ENCODE data around the gene NLGN3.
A peak's percentile ranks its signal among the peaks of the same experiment; 100 is the strongest.

The NLGN3 gene

GRCh38 chrX:71103110-71103983 lies 41.3 kb upstream of the NLGN3 start:
- no peak overlapping the region for H3K4me3 ChIP-seq (ENCODE audit: low read depth in 1 of 2, low read length in 1 of 2)
- TF ChIP-seq, protein P1, sequence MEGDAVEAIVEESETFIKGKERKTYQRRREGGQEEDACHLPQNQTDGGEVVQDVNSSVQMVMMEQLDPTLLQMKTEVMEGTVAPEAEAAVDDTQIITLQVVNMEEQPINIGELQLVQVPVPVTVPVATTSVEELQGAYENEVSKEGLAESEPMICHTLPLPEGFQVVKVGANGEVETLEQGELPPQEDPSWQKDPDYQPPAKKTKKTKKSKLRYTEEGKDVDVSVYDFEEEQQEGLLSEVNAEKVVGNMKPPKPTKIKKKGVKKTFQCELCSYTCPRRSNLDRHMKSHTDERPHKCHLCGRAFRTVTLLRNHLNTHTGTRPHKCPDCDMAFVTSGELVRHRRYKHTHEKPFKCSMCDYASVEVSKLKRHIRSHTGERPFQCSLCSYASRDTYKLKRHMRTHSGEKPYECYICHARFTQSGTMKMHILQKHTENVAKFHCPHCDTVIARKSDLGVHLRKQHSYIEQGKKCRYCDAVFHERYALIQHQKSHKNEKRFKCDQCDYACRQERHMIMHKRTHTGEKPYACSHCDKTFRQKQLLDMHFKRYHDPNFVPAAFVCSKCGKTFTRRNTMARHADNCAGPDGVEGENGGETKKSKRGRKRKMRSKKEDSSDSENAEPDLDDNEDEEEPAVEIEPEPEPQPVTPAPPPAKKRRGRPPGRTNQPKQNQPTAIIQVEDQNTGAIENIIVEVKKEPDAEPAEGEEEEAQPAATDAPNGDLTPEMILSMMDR (IDR thresholded peaks at IDR 0.05): no peak
- H3K9me3 ChIP-seq: no peaks in the 10 kb centered on the region
- no peaks in the 10 kb centered on the region for H3K27me3 ChIP-seq
- H3K4me1 ChIP-seq (ENCODE audit: control insufficient read depth in 1 of 2, insufficient read depth in 1 of 2, low read depth in 1 of 2, low read length in 1 of 2): peaks cover 39 to 42% of the 10 kb centered on the region in 2 experiments
- peak overlapping the region; percentile 70 for H3K27ac ChIP-seq
- peaks cover 28% of the 10 kb centered on the region for H3K36me3 ChIP-seq

GRCh38 chrX:71105628-71106027 lies 39.0 kb upstream of the NLGN3 start:
- TF ChIP-seq, protein P1 (IDR thresholded peaks at IDR 0.05): no peak
- Histone ChIP-seq H3K9me3 (no peaks in the 10 kb centered on the region), H3K27me3 (no peaks in the 10 kb centered on the region), H3K4me1 (ENCODE audit: control insufficient read depth in 1 of 2, insufficient read depth in 1 of 2, low read depth in 1 of 2, low read length in 1 of 2) (peaks cover 51 to 61% of the 10 kb centered on the region in 2 experiments), H3K36me3 (peaks cover 34% of the 10 kb centered on the region), H3K27ac (peak overlapping the region; percentile 56), H3K4me3 (ENCODE audit: low read depth in 1 of 2, low read length in 1 of 2) (no peak overlapping the region)

DNA sequence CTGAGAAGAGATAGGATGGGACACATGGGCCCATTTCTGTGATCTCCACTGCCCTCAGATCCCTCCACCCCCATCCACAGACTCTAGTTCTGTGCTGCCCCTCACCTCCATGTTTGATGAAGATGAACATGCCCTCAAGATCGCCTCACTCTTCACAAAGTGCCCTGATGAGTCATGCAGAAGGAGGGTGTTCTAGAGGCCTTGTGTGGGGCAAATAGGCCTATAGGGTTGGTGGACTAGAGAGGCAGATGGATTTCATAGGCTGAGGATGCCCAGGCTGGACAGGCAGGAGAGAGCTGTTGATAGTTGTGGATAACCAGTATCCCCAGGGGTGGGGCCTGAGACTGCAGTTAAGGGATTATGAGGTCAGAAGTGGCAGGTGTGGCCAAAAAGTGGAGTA lies 38.2 kb upstream of the NLGN3 start, which contains the start of gene CXorf65:
Gene CXorf65 (minus strand): TSS at position 314 of the 400 bp plus-strand sequence. CDS start 184 bp downstream, at position 130.
- TF ChIP-seq, protein P1 (IDR thresholded peaks at IDR 0.05): no peak

DNA sequence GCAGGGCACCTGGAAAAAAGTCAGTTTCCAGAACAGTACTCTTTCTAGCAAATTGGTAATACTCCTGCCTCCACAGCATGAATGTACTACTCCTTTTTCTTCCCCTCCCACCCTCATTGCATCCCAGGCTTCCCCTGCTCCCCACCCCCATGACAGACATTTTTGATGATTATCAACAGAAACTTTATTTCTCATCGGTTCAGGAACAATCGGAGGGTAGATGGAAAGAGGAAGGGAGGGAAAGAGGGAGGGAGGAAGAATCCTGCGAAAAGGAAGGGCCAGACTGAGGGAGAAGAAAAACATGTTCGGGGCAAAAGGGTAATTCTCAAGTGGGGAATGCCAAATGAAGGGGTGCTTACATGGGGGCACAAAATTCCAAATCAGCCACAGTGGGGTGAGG lies 37.4 kb upstream of the NLGN3 start:
- H3K4me3 ChIP-seq (ENCODE audit: low read depth in 1 of 2, low read length in 1 of 2): no peak overlapping the region
- H3K27ac ChIP-seq: peak overlapping the region; percentile 46
- H3K4me1 ChIP-seq (ENCODE audit: control insufficient read depth in 1 of 2, insufficient read depth in 1 of 2, low read depth in 1 of 2, low read length in 1 of 2): peaks cover 58 to 70% of the 10 kb centered on the region in 2 experiments

More for the DNA sequence above, 38.2 kb upstream of the NLGN3 start, which contains the start of gene CXorf65:
- Histone ChIP-seq H3K27me3 (no peaks in the 10 kb centered on the region), H3K4me3 (ENCODE audit: low read depth in 1 of 2, low read length in 1 of 2) (no peak within 1 kb of the TSS), H3K27ac (peak within 1 kb of the TSS; percentile 56), H3K9me3 (no peaks in the 10 kb centered on the region), H3K36me3 (peaks cover 26% of the 10 kb centered on the region), H3K4me1 (ENCODE audit: control insufficient read depth in 1 of 2, insufficient read depth in 1 of 2, low read depth in 1 of 2, low read length in 1 of 2) (peaks cover 51 to 63% of the 10 kb centered on the region in 2 experiments)

DNA sequence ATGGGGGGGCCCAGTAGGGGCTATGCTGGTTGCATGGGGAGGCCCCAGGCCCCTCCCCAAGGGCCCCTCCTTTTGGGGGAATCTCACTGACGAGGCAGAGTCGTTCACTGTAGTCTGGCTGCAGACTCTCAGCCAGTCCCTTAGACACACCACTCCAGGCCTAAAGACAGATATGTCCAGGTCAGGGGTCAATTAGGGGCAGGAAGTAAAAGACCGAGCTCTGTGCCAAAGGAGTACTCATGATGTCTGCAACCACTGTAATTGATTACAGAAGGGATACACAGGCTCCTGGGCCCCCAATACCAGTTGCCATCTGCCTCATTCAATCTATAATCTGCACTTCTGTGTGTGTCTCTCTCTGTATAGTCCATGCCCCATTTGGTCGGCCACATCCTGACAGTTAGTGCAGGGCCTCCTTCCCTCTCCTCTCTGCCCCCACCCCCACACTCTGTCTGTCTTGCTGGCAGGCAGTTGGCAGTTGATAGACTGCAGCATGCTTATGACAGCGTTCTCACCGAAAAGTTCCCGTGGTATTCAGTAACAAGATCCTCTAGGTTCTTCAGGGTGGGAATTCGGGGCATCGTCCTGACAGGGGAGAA lies 36.8 kb upstream of the NLGN3 start:
- Histone ChIP-seq H3K36me3 (peaks cover 17% of the 10 kb centered on the region), H3K27ac (peak overlapping the region; percentile 46), H3K9me3 (no peaks in the 10 kb centered on the region), H3K4me3 (ENCODE audit: low read depth in 1 of 2, low read length in 1 of 2) (no peak overlapping the region), H3K27me3 (no peaks in the 10 kb centered on the region), H3K4me1 (ENCODE audit: control insufficient read depth in 1 of 2, insufficient read depth in 1 of 2, low read depth in 1 of 2, low read length in 1 of 2) (peaks cover 62 to 70% of the 10 kb centered on the region in 2 experiments)
- TF ChIP-seq, protein P1 (IDR thresholded peaks at IDR 0.05): no peak

More for the DNA sequence above, 37.4 kb upstream of the NLGN3 start:
- Histone ChIP-seq H3K27me3 (no peaks in the 10 kb centered on the region), H3K36me3 (peaks cover 18% of the 10 kb centered on the region), H3K9me3 (no peaks in the 10 kb centered on the region)
- TF ChIP-seq, protein P1 (IDR thresholded peaks at IDR 0.05): no peak
